ENCODE measurements around the gene RAD50.
"Not testable (repeated sequence)": the region's sequence is repeated elsewhere in the genome, so short reads cannot be mapped to it uniquely, and the experiment has no call there.

The RAD50 gene

DNA sequence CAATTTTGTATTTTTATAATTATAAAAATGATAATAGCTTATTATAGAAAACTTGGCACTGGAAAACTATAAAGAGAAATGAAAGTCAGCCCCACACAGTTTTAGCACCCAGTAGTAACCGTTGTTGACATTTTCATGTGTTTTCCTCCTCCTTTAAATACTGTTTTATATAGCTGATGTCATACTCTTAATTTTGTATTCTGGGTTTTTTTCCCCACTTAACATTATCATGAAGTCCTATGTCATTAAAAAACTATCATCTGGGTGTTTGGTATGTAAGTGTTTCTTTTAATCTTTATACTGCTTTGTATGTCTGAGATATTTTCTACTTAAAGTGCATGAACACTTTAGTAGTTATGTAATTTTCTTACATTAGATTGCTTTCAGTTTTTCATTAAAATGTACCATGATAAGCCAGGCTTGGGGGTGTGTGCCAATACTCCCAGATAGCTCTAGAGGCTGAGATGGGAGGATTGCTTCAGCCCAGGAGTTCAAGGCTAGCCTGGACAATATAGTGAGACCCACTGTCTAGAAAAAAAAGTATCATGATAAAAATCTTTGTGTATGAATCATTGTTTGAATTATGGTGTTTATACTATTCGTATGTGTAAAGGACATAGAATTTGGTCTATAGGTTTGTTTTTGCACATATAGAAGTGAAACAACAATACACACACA is 2.7 kb downstream of the RAD50 start:
- peak; percentile 25 for DNase-seq

DNA sequence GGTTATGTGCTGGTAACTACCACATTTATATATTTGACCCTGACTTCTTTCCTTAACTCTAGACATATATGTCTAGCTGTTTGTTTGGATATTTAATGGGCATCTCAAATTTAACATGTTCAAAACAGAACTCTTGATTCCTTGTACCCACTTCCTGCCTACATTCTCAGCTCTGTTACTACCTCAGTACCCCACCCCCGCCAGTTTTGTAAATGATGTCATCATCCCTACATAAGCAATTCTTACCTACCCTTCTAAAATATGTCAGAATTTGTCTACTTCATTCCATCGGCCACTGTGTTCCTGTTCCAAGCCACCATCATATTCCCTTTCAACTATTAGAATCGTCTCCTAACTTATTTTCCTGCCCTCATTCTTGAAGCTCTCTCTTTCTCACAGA is 4.8 kb downstream of the RAD50 start:
- no peak for DNase-seq

DNA sequence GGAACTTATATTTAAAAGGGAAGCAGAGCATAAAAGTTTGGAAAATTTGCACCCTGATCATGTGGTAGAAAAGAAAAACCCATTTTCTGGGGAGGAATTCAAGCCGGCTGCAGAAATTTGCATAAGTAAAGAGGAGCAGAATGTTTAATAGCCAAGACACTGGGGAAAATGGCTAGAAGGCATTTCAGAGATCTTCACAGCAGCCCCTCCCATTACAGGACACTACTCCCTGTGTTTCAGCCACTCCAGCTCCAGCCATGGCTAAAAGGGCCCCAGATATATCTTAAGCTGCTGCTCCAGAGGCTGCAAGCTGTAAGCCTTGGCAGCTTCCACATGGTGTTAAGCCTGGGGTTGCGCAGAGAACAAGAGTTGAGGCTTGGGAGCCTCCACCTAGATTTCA is 7.8 kb downstream of the RAD50 start:
- not testable (repeated sequence) for DNase-seq

DNA sequence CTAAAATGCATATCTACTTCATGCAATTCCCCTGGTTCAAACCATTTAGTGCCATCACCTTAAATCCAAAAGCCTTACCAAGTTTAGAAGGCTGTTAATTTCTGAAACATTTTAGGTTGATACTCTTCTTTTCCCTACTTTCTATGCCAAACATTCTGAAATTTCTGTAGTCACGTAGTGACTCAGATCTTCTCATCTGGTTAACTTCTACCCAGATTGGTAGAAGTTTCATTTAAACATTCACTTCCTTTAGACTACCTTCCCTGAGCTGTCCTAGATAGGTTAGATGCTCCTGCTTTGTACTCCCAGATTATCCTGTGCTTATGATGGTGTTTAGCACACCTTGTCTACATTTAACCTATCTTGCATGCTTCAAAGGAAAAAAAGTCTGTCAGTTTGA is 9.9 kb downstream of the RAD50 start:
- no peak for DNase-seq

DNA sequence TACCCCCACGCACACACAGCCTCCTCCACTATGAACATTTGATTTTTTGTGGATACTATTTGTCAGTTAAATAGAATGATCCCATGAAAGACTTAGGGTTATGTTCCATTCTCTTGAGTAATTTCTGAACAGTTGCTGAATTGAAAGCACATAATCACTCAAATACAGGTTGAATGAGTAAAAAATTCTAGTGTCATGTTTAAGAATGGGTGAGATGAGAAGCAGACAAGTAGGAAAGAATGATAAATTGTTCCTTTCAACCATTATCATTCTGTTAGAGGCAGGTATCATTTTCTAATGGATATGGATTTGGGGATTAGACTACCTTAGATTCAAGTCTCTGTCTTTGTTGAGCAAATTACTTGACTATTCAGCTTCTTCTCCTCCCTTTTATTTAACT is 19.3 kb downstream of the RAD50 start:
- DNase-seq = no peak

DNA sequence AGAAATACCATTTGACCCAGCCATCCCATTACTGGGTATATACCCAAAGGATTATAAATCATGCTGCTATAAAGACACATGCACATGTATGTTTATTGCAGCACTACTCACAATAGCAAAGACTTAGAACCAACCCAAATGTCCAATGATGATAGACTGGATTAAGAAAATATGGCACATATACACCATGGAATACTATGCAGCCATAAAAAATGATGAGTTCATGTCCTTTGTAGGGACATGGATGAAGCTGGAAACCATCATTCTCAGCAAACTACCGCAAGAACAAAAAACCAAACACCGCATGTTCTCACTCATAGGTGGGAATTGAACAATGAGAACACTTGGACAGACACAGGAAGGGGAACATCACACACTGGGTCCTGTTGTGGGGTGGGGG is 27.8 kb downstream of the RAD50 start:
- DNase-seq = not testable (repeated sequence)

DNA sequence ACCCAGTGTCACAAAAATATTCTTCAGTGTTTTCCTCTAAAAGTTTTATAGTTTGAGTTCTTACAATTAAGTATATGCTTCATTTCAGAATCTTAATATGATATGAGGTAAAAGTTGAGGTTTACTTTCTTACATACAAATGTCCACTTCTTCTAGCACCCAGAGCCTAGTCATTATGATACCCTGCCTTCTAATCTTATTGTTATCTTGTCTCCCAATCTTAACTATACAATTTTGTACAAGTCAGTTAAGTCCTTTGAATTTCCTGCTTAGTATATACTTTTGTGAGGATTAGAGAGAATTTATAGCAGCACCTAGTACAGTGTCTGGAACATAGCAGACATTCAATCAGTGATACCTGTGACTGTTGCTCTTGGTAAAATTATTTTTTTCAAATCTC is 29.3 kb downstream of the RAD50 start:
- no peak for DNase-seq

DNA sequence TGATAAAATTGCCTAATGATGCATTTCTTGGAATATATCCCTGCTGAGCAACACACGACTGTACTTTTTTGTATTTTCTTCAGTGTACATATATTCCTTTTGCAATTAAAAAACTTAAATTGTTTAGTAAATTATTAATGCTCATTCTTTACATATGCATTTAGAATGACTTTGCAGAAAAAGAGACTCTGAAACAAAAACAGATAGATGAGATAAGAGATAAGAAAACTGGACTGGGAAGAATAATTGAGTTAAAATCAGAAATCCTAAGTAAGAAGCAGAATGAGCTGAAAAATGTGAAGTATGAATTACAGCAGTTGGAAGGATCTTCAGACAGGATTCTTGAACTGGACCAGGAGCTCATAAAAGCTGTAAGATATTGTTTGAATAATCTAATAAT is 32.7 kb downstream of the RAD50 start:
- DNase-seq = no peak

DNA sequence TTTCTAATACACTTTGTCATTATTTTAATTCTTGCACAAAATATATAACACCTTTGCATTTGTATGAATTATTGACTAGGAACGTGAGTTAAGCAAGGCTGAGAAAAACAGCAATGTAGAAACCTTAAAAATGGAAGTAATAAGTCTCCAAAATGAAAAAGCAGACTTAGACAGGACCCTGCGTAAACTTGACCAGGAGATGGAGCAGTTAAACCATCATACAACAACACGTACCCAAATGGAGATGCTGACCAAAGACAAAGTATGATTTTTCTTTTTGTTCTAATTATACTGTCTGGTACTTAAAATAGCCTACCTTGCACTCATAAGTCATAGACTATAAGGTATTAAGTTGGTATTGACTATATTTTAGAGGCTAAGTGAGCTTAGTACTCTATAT is 34.4 kb downstream of the RAD50 start:
- DNase-seq = peak; percentile 39

DNA sequence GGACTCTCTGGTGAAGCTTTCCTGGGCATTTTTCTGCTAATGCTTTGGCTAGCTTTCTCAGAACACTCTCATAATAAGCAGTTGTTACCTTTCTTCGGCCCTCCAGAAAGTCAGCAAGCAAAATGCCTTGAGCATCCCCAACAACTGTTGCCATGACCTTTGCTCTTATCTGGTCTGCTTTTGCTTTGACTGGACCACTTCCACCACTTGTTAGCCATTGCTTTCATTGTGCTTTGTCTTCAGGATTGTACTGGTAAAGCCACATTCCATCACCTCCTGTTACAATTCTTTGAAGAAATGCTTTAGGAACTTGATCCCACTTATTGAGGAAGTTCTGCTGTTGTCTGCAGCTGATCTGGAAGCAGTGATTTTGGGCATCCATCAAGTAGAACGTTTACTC is 35.7 kb downstream of the RAD50 start:
- no peak for DNase-seq

DNA sequence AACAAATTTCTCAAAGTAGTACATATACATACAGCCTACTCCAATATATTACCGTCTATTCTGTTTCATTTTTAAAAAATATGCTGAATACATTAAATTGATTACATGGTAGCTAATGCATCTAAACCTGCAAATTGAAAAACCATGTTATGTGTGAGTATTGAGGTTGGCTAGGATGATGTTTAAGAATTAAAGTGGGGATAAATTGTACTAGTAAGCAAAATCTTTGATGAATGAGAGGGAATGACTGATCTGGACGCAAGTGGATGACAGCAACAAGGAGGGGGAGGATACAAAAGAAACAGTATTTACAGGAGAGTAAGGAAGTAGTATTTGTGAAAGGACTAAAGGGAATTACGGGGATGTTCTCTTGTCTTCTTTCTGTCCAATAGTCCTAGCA is 37.4 kb downstream of the RAD50 start:
- no peak for DNase-seq

DNA sequence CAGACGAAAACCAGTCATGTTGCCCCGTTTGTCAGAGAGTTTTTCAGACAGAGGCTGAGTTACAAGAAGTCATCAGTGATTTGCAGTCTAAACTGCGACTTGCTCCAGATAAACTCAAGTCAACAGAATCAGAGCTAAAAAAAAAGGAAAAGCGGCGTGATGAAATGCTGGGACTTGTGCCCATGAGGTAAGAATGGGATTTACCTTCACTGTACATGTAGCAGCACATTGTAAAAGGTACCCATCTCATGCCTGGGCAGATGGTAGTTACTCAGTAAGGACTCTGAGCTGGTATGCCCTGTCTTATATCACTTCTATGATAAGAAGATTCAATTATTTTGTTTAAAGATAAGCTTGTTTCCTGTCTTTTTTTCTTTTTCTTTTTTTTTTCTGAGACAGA is 38.8 kb downstream of the RAD50 start:
- no peak for DNase-seq

DNA sequence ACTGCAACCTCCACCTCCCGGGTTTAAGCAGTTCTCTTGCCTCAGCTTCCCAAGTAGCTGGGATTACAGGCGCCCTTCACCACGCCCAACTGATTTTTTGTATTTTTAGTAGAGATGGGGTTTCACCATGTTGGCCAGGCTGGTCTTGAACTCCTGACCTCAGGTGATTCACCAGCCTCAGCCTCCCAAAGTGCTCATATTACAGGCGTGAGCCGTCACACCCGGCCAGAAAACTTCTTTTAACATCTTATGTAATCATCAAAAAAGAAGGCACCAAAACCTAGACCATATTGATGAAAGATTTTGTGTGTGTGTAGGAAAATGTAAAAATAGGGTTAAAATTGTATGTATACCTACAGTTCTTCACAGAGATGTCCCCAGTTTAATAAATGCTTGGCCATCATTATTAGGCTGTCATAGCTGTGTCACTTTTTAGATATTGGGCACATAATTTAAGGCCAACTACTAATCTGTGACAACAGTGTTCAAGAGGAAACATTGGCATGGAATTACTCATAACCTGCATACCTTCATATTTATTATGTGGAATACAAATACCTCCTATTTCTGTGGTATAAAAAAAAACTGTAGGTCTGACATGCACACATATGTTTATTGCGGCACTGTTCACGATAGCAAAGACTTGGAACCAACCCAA is 44.4 kb downstream of the RAD50 start:
- no peak for DNase-seq

DNA sequence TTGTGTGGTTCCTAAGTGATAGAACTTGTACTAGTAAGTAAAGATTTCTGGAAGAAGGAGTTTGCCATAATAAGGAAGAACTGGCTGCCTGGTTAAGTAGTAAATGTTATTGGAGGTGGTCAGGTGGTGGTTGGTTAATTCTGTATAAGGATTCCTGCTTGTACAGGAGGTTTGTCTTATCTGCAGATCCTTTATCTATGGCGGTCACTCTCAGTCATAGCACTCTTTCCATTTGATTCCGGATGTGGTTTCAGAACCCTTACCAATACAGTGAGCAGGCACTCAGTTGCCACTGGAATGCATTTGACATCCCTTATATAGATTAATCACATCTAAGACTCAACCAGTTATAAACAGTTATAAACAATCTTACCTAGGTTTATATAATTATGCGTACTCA is 50.3 kb downstream of the RAD50 start:
- DNase-seq = no peak

DNA sequence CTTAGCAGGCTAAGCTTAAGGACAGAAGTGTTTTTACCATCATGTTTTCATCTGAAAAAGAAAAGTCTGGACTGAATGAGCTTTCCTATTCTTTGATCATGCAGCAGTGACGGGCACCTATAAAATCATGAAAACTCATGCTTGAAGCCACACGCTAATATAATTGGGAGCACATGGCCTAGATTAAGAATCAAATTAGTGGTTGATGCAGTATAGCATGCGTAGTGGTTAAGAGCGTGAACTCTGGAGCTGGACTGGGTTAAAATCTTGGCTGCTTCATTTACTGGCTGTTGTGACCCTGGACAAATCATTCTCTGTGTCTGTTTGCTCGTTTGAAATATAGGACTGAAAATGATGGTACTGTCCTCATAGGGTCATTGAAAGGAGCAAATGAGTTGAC is 51.3 kb downstream of the RAD50 start:
- no peak for DNase-seq

DNA sequence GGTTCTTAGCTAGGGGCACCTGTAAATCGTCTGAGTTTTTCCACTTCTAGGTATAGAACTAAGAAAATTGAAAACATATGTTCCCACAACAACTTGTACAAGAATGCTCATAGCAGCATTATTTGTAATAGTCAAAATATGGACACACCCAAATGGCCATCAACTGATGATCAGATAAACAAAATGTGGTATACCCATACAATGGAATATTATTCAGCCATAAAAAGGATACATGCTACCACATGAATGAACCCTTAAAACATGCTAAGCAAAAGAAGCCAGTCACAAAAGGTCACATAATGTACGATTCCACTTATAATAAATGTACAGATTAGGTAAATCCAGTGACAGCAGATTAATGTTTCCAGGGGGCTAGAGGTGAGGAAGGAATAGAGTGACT is 55.2 kb downstream of the RAD50 start:
- DNase-seq = no peak

DNA sequence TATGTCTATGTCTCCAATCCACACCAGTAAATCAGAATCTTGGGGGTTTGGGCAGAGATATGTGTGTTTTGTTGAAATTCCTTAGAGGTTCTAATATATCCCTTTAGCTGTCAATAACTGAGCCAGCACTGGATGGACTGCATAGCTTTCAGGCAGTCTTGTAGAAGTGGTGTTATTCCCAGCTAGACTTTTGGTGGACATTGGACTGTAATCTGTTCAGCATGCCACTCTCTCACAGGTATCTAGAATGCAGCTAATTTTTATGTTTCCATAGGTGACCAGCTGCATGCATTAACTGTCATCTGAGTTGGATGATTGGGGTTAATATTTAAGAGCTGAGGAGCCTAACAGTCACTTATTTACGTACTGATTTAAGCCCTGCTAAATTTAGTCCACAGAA is 56.1 kb downstream of the RAD50 start:
- no peak for DNase-seq

DNA sequence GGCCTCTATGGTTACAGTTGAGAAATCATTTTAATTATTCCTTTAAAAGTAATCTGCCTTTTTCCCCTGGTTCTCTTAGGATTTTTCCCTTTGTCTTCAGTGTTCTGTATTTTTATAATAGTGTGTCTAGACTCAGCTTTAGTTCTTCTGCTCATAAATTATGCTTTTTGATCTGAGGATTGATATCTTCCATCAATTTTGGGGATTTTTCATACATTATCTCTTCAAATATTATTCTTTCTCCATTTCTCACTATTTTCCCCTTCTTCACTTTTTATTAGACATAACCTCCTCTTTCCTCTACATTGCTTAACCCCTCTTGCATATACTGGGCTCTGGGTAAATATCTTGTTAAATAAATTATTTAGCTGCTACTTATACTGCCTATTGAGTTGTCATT is 64.9 kb downstream of the RAD50 start:
- DNase-seq = no peak

DNA sequence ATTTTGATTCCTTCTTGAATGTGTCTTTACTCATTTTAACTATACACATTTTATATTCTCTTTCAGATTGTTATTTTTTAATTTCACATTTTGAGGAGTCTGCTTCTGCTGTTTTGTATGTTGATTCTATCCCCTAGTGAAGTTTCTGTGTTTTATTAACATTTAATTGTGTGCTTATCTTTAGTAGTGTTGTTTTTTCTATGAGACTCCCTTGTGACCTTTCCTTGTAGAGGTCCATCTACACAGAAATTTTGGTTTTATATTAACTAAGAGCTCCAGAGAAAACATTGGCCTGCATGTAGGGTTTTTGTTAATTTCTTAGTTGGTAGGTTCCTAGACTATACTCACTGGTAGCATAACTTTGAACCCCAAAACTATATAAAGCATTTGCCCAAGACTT is 65.8 kb downstream of the RAD50 start:
- no peak for DNase-seq

DNA sequence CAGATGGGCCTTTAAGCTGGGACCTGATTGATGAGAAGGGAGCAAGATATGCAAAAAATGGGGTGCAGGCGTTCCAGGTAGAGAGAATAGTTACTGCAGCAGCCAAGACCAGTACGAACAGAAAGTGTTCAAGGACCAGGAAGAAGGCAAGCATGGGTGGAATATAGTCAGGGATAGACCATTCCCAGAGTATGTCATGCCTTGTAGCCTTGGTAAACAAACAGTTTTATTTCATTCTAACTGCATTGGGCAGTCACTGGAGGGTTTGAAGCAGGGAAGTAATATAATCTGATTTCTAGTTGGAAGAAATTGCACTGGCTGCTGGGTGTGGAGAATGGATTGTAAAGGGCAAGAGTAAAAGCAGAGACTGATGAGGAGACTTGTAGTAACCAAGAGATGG is 70.7 kb downstream of the RAD50 start:
- DNase-seq = no peak

DNA sequence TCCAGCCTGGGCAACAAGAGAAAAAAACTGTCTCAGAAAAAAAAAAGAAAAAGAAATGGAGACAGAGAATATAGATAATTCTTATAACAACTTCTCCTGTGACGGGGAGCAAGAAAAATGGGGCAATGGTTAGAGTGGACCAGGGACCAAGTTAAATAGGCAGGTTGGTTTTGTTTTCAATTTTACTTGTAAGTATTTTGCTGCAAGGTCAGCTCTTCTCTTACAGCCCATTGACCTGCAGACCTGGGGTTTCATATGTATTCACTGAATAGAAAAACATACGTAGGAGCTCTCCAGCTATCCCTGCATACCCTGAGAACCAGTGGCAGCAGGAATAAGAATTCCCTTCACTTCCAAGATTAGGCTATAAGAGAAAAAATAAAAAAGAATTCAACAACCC is 72.0 kb downstream of the RAD50 start:
- DNase-seq = no peak

DNA sequence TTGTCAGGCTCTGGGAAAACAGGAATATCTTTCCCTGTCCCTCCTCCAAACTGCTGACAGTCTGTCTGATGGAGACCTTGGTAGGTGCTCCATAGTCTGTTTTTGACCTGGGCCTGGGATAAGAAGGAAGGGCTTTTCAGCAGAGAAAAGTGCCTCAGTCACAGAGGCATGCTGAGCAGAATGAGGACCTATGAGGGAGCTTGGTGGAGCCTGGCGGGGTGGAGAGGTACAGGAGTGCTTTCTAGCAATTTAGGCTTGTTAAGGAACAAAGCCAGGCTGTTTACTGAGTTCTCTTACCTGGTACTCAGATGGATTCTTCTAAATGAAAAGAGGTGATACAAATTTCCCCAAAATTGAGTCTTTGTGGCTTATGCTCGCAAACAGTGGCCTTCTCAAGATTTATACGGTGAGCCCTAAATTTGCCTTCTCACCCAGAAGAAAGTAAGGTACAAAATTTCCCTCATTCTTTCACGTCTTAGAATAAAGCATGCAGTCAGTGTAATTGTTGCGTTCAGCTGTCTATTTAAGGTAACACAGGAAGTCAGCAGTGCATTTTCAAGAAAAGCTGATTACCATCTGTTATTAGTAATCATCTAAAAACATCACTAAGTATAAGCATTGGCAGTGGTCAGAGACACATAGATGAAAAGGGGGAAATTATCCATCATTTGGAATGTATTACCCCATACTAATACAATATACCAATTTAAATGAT is 72.6 kb downstream of the RAD50 start:
- no peak for DNase-seq

DNA sequence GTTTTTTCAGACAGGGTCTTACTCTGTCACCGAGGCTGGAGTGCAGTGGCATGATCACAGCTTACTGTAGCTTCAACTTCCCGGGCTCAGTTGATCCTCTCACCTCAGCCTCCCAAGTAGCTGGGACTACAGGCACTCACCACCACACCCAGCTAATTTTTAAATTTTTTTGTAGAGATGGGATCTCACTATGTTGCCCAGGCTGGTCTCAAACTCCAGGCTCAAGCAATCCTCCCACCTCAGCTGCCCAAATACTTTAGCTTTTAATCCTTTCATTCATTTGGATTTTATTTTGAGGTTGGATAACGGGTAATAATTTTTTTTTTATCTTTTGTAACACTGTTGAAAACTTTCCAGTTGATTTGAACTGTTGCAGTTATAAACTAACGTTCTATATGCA is 76.8 kb downstream of the RAD50 start:
- not testable (repeated sequence) for DNase-seq

DNA sequence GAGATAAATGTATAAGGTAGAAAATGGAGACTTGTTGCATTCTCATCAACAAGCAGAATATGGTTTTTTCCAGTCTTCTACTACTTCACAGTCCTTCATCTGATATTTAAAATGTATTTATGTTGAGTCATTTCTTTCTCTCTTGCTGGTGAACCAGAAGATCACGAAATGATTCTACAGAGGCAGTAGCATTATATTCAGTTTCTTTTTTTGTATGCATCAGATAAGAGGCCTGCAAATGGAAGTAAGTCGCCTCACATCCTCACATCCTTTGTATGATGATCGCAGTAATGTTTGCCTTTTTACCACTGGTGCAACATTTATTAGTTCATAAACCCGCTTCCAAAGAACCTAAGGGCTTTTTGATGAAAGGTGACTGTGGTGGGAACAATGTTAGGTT is 79.1 kb downstream of the RAD50 start:
- no peak for DNase-seq

DNA sequence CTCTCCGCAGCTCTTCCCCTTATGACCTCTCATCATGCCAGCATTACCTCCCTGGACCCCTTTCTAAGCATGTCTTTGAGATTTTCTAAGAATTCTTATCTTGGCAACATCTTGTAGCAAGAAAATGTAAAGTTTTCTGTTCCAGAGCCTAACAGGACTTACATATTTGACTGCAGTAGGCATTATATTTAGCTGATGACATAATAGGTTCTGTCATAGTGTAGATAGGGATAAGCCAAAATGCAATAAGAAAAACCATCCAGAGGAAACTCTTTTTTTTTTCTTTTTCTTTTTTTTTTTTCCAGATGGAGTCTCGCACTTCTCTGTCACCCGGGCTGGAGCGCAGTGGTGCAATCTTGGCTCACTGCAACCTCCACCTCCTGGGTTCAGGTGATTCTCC is 80.5 kb downstream of the RAD50 start:
- DNase-seq = no peak

Data from hematopoietic multipotent progenitor cell treated with erythropoietin and hydrocortisone succinate and interleukin-3 and kit ligand, for 8 days (in vitro differentiated cells).